Astrocyte (in vitro differentiated cells and primary cell): ENCODE results near the gene FAM83E. TPM values are rescaled to one million over a fixed set of nuclear protein-coding genes. Genes with fewer than 3 reads are reported as not detected.

ENCODE experiments used
- DNase-seq: peaks from one replicate; pipeline ENCODE4 v3.0.0-alpha.2; 2010; ENCODE audit warnings: low read depth
- FAIRE-seq: peaks from 2 replicates; lab custom pipeline; 2011; peaks lifted over from hg19 to GRCh38; lab: Jason Lieb, UNC
- H2AFZ ChIP-seq: 2 replicates; pipeline ENCODE4 v1.6.0; 2012; ENCODE audit warnings: low read depth, low read length, inconsistent platforms
- H3K27ac ChIP-seq: 2 replicates; pipeline ENCODE4 v1.5.1; 2011; ENCODE audit warnings: low read depth, low read length, inconsistent platforms
- H3K27me3 ChIP-seq: 2 replicates; pipeline ENCODE4 v1.6.0; 2011; ENCODE audit warnings: low read length, inconsistent platforms; ENCODE audit not compliant: insufficient read depth
- H3K36me3 ChIP-seq: 2 replicates; pipeline ENCODE4 v1.5.1; 2011; ENCODE audit warnings: low read length, inconsistent platforms; ENCODE audit not compliant: insufficient read depth
- H3K4me1 ChIP-seq: 2 replicates; pipeline ENCODE4 v1.5.1; 2011; ENCODE audit warnings: low read length, inconsistent platforms; ENCODE audit not compliant: insufficient read depth
- H3K4me2 ChIP-seq: 2 replicates; pipeline ENCODE4 v1.6.0; 2012; ENCODE audit warnings: low read length, inconsistent platforms
- H3K4me3 ChIP-seq: 2 replicates; pipeline ENCODE4 v1.5.1; 2011; ENCODE audit warnings: low read depth, mild to moderate bottlenecking, low read length, inconsistent platforms; ENCODE audit not compliant: insufficient read depth
- H3K79me2 ChIP-seq: 2 replicates; pipeline ENCODE4 v1.6.0; 2012; ENCODE audit warnings: mild to moderate bottlenecking, low read length, inconsistent platforms; ENCODE audit not compliant: insufficient read depth
- H3K9ac ChIP-seq: 2 replicates; pipeline ENCODE4 v1.6.0; 2012; ENCODE audit warnings: mild to moderate bottlenecking, low read length, inconsistent platforms
- H3K9me3 ChIP-seq: 2 replicates; pipeline ENCODE4 v1.5.1; 2012; ENCODE audit warnings: low read depth, mild to moderate bottlenecking, low read length, inconsistent platforms; ENCODE audit not compliant: insufficient read depth
- H4K20me1 ChIP-seq: 2 replicates; pipeline ENCODE4 v1.6.0; 2012; ENCODE audit warnings: low read length, inconsistent platforms; ENCODE audit not compliant: insufficient read depth
- H3K27ac Mint-ChIP-seq: one replicate; pipeline ENCODE4 v1.8.0; 2021; ENCODE audit warnings: mild to moderate bottlenecking, mixed read lengths; ENCODE audit not compliant: unreplicated experiment
- H3K27me3 Mint-ChIP-seq: one replicate; pipeline ENCODE4 v1.8.0; 2021; ENCODE audit warnings: low read depth, mixed read lengths; ENCODE audit not compliant: unreplicated experiment
- H3K36me3 Mint-ChIP-seq: one replicate; pipeline ENCODE4 v1.8.0; 2021; ENCODE audit warnings: low read depth, mixed read lengths; ENCODE audit not compliant: unreplicated experiment
- H3K4me1 Mint-ChIP-seq: one replicate; pipeline ENCODE4 v1.8.0; 2021; ENCODE audit warnings: low read depth, mixed read lengths; ENCODE audit not compliant: unreplicated experiment
- H3K4me3 Mint-ChIP-seq: one replicate; pipeline ENCODE4 v1.8.0; 2021; ENCODE audit warnings: mild to moderate bottlenecking, moderate library complexity, mixed read lengths; ENCODE audit not compliant: unreplicated experiment
- H3K9me3 Mint-ChIP-seq: one replicate; pipeline ENCODE4 v1.8.0; 2021; ENCODE audit warnings: mild to moderate bottlenecking, mixed read lengths; ENCODE audit not compliant: unreplicated experiment
- CTCF ChIP-seq: IDR thresholded peaks from 2 replicates; pipeline ENCODE4 v1.5.1; 2011; ENCODE audit warnings: low read depth, mild to moderate bottlenecking, inconsistent platforms, low read length, moderate library complexity; ENCODE audit not compliant: insufficient read depth
- EZH2 ChIP-seq: IDR thresholded peaks from 2 replicates; pipeline ENCODE4 v1.6.1; 2012; ENCODE audit warnings: mild to moderate bottlenecking, low read length, inconsistent platforms; ENCODE audit not compliant: insufficient read depth
- total RNA-seq: library from RNA; stranded (reverse); gene quantifications from 2 replicates; pipeline ENCODE4 v1.2.1, GENCODE V29; 2021

The FAM83E gene
- total RNA-seq, 1 donor from 2014 or later, result 1.7 TPM

DNA sequence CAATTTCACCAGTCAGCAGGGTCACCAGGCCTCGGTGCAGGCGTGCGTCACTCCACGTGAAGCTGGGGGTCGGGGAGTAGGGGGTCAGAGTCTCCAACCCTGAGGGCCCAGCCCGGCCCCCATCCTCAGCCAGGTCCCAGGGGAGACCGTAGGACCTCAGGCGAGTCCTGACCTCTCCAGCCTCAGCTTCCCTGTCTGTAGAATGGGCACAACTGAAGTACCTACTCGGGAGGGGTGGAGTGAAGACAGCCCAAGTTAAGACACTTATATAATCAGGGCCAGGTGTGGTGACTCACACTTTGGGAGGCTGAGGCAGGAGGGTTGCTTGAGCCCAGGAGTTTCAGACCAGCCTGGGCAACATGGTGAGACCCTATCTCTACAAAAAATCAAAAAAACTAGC is 11.0 kb downstream of the FAM83E start:
- no peaks in the 10 kb centered on the region for H4K20me1 ChIP-seq
- TF ChIP-seq CTCF (no peak), EZH2 (no peak)
- H3K79me2 ChIP-seq, result no peaks in the 10 kb centered on the region
- no peak for DNase-seq
- no peaks in the 10 kb centered on the region for H3K9me3 ChIP-seq
- H3K4me1 ChIP-seq, result no peaks in the 10 kb centered on the region
- Mint-ChIP-seq H3K27me3 (peaks cover under 1% of the 10 kb centered on the region), H3K4me3 (no peak overlapping the region), H3K4me1 (no peaks in the 10 kb centered on the region), H3K27ac (no peak overlapping the region), H3K9me3 (no peaks in the 10 kb centered on the region), H3K36me3 (peaks cover 1% of the 10 kb centered on the region)
- no peak overlapping the region for H3K27ac ChIP-seq
- no peaks in the 10 kb centered on the region for H3K36me3 ChIP-seq
- H3K4me2 ChIP-seq, result no peak overlapping the region
- no peak overlapping the region for H3K9ac ChIP-seq
- no peaks in the 10 kb centered on the region for H3K27me3 ChIP-seq
- no peak for FAIRE-seq
- H2AFZ ChIP-seq, result no peak overlapping the region
- H3K4me3 ChIP-seq, result no peak overlapping the region

DNA sequence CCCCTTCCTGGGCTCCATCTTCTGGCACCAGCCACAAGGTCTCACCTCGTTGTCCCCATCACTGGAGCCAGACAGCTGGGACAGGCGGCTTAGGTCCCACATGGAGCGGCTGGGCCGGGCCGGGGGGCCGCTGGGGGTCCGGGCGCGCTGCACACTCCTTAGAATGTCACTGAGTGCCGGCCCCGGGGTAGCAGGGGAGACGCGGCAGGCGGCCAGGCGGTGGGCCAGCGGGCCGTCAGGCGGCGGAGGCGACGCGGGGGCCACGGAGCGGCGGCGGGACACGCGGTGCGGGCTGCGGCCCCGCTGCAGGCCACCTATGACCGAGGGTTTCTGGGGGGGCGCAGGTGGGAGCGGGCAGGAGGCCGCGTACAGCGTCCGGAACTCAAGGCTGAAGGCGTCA is 11.4 kb downstream of the FAM83E start:
- Mint-ChIP-seq H3K9me3 (no peaks in the 10 kb centered on the region), H3K4me3 (no peak overlapping the region), H3K4me1 (no peaks in the 10 kb centered on the region), H3K27ac (no peak overlapping the region), H3K36me3 (peaks cover 1% of the 10 kb centered on the region), H3K27me3 (peaks cover 4% of the 10 kb centered on the region)
- no peak overlapping the region for H2AFZ ChIP-seq
- DNase-seq (no peak), FAIRE-seq (no peak)
- no peak overlapping the region for H3K9ac ChIP-seq
- no peaks in the 10 kb centered on the region for H3K4me1 ChIP-seq
- H3K36me3 ChIP-seq, result no peaks in the 10 kb centered on the region
- no peaks in the 10 kb centered on the region for H4K20me1 ChIP-seq
- no peaks in the 10 kb centered on the region for H3K9me3 ChIP-seq
- H3K4me3 ChIP-seq, result no peak overlapping the region
- no peak overlapping the region for H3K27ac ChIP-seq
- no peaks in the 10 kb centered on the region for H3K27me3 ChIP-seq
- no peak for TF ChIP-seq EZH2
- TF ChIP-seq CTCF, result no peak
- H3K4me2 ChIP-seq, result no peak overlapping the region
- no peaks in the 10 kb centered on the region for H3K79me2 ChIP-seq

GRCh38 chr19:48603001-48603400 is 11.9 kb downstream of the FAM83E start:
- Mint-ChIP-seq H3K9me3 (no peaks in the 10 kb centered on the region), H3K4me3 (no peak overlapping the region), H3K27ac (no peak overlapping the region), H3K4me1 (no peaks in the 10 kb centered on the region), H3K36me3 (peaks cover 1% of the 10 kb centered on the region), H3K27me3 (peaks cover 6% of the 10 kb centered on the region)
- H3K27me3 ChIP-seq, result no peaks in the 10 kb centered on the region
- no peaks in the 10 kb centered on the region for H3K9me3 ChIP-seq
- H3K9ac ChIP-seq, result no peak overlapping the region
- no peak overlapping the region for H3K4me3 ChIP-seq
- no peak overlapping the region for H3K27ac ChIP-seq
- DNase-seq (no peak), FAIRE-seq (no peak)
- H3K4me1 ChIP-seq, result no peaks in the 10 kb centered on the region
- no peak overlapping the region for H3K4me2 ChIP-seq
- H2AFZ ChIP-seq, result no peak overlapping the region
- H4K20me1 ChIP-seq, result no peaks in the 10 kb centered on the region
- H3K79me2 ChIP-seq, result no peaks in the 10 kb centered on the region
- H3K36me3 ChIP-seq, result no peaks in the 10 kb centered on the region
- TF ChIP-seq EZH2, result no peak
- no peak for TF ChIP-seq CTCF
